ENCODE measurements around the gene PTPRK.

GRCh38 chr6:128111096-128111495 is 409.3 kb downstream of the PTPRK start:
- no peak for TF ChIP-seq CTCF (IDR thresholded peaks at IDR 0.05)
- TF ChIP-seq POLR2A (IDR thresholded peaks at IDR 0.05), result no peak
